Measurements from ENCODE around the gene AGAP3.

The AGAP3 gene

GRCh38 chr7:151057989-151058780 is 28.1 kb upstream of the AGAP3 start:
- DNase-seq (ENCODE audit: low read depth in 2 of 2) = peak; percentile 99

GRCh38 chr7:151058781-151059366 is 27.4 kb upstream of the AGAP3 start:
- no peak for DNase-seq (ENCODE audit: low read depth in 2 of 2)

DNA sequence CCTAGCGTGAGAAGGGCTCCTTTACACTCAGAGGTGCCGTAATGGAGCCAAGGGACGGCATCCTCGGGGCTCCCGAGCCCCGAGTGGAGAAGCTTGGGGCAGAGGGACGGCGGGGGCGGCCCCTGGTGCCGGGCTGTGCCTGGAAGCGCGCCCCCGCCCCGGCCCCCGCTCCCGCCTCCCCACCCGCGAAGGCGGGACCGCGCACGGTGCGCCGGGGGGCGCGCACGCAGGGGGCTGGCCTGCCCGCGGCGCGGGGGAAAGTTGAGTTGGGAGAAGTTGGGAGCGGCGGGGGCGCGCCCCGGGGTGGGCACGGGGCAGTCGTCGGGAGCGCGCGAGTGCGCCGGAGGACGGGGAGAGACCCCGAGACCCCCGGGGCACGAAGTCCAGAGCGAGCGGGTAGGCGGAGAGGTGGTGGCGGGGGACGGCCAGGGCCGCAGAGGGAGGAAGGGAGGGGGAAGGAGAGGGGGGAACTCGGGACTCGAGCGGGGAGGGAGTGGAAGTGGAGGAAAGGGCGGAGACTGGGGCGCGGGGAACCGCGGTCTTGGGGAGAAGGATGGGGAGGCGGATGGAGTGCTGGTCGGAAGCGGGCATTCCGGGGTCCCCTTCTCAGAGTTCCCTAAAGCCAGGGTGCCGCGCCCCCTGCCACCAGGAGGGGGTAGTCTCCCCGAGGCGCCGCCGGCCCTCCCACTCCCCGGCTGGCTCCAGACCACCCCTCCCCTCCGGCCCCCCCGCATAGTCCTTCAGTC is 26.7 kb upstream of the AGAP3 start, which contains the start of gene SLC4A2:
Gene SLC4A2, plus strand, starts transcription at position 223 of the 746 bp plus-strand sequence. CDS start 2,399 bp downstream, outside the sequence.
- no peak for DNase-seq (ENCODE audit: low read depth in 2 of 2)

DNA sequence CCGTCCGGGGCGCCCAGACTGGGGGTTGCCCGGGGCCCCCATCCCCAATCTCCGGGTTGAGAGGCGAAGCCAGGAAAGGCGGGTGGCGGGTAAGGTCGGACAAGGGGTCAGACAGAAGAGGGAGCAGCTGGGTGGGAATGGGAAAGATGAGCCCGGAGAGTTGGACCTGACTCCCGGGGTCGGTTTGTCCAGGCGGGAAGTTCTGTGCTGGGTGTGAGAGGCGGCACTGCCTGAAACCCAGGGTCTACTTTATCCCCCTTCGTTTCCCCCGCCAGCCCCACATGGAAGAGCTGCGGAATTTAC is 26.2 kb upstream of the AGAP3 start:
- no peak for DNase-seq (ENCODE audit: low read depth in 2 of 2)

- no peak for DNase-seq (ENCODE audit: low read depth in 2 of 2)
Observed at GRCh38 chr7:151060416-151061212, 25.7 kb upstream of the AGAP3 start.

DNA sequence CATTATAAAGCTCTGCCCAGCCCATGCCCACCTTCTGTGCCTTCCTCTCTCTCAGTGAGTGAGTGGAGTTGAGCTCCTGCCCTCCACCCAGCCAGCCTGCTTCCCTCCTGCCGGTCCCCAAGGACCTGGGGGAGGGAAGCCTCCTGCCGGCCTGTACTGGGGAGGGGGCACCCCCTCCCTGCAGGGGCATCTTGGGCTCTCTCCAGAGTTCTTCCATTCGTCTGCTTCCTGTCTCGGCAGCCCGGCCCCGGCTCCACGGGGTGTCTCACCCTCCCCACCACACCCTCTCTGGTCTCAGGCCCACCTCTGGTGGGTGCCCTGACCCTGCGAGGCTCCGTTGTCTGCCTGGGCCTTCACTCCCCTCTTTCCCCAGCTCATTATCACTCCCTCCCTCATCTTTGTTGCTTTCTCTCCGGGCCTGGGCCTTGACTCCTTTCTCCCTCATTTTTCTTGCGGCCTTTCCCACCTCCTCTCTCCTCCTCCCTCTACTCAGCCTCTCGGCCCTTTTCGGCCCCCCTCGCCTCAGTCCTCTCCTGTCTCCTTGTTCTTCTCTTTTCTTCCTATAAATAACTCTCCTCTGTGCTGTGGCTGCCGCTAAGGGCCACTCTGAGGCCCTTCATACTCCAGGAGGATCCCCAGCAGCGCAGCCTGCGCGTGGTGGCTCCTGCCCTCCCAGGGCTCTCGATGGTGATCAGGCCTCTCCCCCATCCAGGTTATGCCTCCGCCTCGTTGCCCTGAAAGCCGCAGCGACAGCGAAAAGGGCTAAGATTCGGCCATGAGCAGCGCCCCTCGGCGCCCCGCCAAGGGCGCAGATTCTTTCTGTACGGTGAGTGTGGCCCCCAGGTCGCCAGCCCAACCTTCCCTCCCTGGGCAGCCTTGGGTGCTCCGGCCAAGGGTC is 24.8 kb upstream of the AGAP3 start:
- DNase-seq (ENCODE audit: low read depth in 2 of 2) = no peak

DNA sequence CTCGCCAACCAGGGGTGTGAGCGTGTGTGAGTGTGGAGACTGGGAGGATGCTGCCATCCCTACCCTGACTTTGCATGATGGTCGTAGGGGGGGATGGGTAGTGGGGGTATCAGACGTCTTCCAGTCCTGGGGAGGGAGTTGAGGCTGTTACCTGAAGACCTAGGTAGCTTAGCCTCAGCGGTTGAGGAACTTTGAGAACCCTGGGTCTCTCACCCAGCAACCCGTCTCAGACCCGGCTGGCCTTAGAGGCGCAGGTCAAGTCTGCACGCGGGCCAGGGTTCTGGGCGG is 24.2 kb upstream of the AGAP3 start:
- no peak for DNase-seq (ENCODE audit: low read depth in 2 of 2)

DNA sequence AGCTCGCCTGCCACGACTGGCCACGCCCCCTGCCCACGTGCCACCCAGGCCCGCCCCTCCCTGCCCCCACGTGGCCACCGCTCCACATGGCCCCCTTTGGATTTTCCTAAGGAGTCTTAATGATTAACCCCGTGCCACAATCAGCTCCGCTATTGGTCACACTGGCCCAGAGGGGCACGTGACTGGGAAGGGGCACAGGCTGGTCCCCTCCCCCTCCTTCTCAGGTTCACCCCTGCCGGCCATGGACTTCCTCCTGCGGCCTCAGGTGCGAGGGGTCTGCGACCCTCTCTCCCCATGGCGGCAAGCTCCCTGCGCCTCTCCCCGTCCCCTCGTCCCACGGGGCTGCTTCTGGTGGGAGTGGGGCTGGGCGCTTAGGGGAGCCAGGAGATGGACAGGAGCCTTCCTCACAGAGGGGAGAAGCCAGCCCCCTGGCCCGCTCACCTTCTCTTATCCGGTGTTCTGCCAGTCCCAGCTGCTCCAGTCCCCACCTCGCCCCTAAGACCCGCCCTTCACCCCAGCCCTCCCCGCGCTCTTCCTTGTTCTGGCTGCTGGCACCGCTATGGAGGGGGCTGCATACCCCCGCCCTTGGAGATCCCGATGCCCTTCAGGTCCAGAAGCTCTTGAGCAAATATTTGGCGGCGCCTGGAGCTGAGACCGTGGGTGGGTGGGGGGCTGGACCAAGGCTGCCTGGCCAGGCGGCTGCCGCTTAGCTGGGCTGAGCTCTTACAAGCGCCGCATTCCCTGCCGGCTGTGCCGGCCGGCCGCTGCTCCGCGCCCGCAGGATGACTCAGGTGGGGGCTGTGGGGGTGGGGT is 23.7 kb upstream of the AGAP3 start:
- DNase-seq (ENCODE audit: low read depth in 2 of 2) = no peak

GRCh38 chr7:151063212-151063561 is 23.1 kb upstream of the AGAP3 start:
- DNase-seq (ENCODE audit: low read depth in 2 of 2) = no peak

- DNase-seq (ENCODE audit: low read depth in 2 of 2) = no peak
Observed at GRCh38 chr7:151064454-151064853, 21.8 kb upstream of the AGAP3 start.

GRCh38 chr7:151064993-151065392 is 21.3 kb upstream of the AGAP3 start:
- DNase-seq (ENCODE audit: low read depth in 2 of 2) = no peak

- no peak for DNase-seq (ENCODE audit: low read depth in 2 of 2)
Observed at GRCh38 chr7:151065516-151065915, 20.8 kb upstream of the AGAP3 start.

DNA sequence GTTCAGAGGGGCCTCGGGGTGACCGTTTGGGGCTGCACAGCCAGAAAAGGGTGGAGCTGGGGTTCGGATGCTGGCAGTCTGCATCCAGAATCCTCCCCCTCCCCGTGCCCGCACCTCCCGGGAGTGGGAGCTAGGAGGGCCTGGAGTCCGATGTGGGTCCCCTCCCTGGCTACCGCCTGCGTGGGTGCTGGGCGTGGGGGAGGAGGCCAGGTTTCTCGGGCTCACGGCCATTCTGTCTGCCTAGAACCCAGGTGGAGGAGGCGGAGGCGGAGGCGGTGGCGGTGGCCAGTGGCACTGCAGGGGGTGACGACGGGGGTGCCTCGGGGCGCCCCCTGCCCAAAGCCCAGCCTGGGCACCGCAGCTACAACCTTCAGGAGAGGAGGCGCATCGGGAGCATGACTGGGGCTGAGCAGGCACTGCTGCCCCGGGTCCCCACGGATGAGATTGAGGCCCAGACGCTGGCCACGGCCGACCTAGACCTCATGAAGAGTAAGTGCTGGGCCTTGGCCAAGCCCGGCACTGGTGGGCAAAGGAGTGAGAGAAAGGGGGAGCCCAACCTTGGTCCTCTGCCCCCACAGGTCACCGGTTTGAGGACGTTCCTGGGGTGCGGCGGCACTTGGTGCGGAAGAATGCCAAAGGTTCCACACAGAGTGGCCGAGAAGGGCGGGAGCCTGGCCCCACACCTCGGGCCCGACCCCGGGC is 19.9 kb upstream of the AGAP3 start:
- no peak for DNase-seq (ENCODE audit: low read depth in 2 of 2)

- DNase-seq (ENCODE audit: low read depth in 2 of 2) = no peak
Observed at GRCh38 chr7:151068069-151068773, 18.1 kb upstream of the AGAP3 start.

- no peak for DNase-seq (ENCODE audit: low read depth in 2 of 2)
Observed at GRCh38 chr7:151069841-151070573, 16.3 kb upstream of the AGAP3 start.

GRCh38 chr7:151070574-151070960 is 15.7 kb upstream of the AGAP3 start:
- no peak for DNase-seq (ENCODE audit: low read depth in 2 of 2)

DNA sequence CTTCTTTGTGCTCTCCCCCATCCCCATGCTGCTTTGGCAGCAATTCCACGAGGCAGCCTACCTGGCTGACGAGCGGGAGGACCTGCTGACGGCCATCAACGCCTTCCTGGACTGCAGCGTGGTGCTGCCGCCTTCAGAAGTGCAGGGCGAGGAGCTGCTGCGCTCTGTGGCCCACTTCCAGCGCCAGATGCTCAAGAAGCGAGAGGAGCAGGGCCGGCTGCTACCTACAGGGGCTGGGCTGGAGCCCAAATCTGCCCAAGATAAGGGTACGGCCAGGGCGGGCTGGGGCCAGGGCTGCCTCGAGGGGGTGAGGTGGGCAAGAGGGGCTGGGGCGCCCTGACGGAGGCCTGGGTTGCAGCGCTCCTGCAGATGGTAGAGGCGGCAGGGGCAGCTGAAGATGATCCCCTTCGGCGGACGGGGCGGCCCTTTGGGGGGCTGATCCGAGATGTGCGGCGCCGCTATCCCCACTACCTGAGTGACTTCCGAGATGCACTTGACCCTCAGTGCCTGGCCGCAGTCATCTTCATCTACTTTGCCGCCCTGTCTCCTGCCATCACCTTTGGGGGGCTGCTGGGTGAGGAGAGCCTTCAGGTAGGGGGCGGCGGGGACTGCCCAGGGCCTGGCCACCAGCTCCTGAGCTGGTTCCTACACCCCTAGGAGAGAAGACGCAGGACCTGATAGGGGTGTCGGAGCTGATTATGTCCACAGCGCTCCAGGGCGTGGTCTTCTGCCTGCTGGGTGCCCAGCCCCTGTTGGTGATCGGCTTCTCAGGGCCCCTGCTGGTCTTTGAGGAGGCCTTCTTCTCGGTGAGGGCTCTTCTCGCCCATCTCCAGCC is 15.0 kb upstream of the AGAP3 start:
- DNase-seq (ENCODE audit: low read depth in 2 of 2) = no peak

- no peak for DNase-seq (ENCODE audit: low read depth in 2 of 2)
Observed at GRCh38 chr7:151073990-151074389, 12.3 kb upstream of the AGAP3 start.
